Measurements from ENCODE around the gene MYO7A. TPM values are rescaled to one million over a fixed set of nuclear protein-coding genes. Genes with fewer than 3 reads are reported as not detected.

Gene MYO7A
- total and polyA plus RNA-seq, 2 of the 4 experiments (the other 2 are of a cell fraction) = 0.02 TPM; not detected in 1

DNA sequence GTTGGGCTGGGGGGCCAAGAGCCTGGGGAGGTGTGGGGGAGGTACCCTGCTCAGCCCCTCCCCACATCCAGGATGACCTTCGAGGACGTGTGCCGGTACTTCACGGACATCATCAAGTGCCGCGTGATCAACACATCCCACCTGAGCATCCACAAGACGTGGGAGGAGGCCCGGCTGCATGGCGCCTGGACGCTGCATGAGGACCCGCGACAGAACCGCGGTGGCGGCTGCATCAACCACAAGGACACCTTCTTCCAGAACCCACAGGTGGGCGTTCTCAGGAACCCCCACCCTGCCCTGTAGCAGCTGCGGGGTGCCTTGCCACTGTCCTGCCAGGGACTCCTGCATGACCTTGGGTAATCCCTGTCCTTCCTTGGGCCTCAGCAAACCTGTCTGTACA lies 10.0 kb upstream of the MYO7A start:
- 93% methylated on average over 16 of the region's 17 CpGs; no CpG with 5 or more reads in 1 of the 2 experiments for WGBS, 2 experiments (ENCODE audit: extremely low coverage in 2 of 2, insufficient read length in 1 of 2)
- Histone ChIP-seq H4K8ac (ENCODE audit: low read depth in 2 of 2, low read length in 2 of 2) (no peak overlapping the region), H2AK5ac (ENCODE audit: low read depth, low read length) (no peak overlapping the region), H3K18ac (ENCODE audit: low read depth, low read length) (no peak overlapping the region), H2AK9ac (replicated peaks; ENCODE audit: low read depth, low read length, poor library complexity) (no peak overlapping the region), H2BK5ac (ENCODE audit: low read depth, low read length, poor library complexity, severe bottlenecking) (no peak overlapping the region), H3K36me3 (ENCODE audit: control insufficient read depth, insufficient read depth, low read length) (peaks cover 32% of the 10 kb centered on the region; the same call in 1 of the 2 replicates), H3K14ac (replicated peaks; ENCODE audit: low read depth, low read length) (no peak overlapping the region), H3K4me2 (ENCODE audit: low read depth, low read length) (no peak overlapping the region), H2AFZ (replicated peaks; ENCODE audit: low read length, poor library complexity) (no peak overlapping the region), H3K4me3 (ENCODE audit: insufficient read depth, low read depth, low read length) (no peak overlapping the region), H4K91ac (ENCODE audit: insufficient read depth, low read depth, low read length) (no peak overlapping the region), H4K5ac (ENCODE audit: low read depth, low read length) (no peak overlapping the region), H4K20me1 (ENCODE audit: insufficient read depth, low read length) (no peaks in the 10 kb centered on the region), H3K9ac (ENCODE audit: low read depth, low read length) (no peak overlapping the region), H3K56ac (ENCODE audit: extremely low read depth, insufficient read depth, low read length) (no peak overlapping the region), H3K27ac (ENCODE audit: insufficient read depth, low read length) (no peak overlapping the region), H3K79me1 (ENCODE audit: low read depth in 1 of 2, low read length in 2 of 2) (no peaks in the 10 kb centered on the region), H3K4ac (ENCODE audit: low read depth, low read length) (no peak overlapping the region), H2BK15ac (ENCODE audit: low read depth, low read length) (no peak overlapping the region), H3K4me1 (ENCODE audit: control insufficient read depth, insufficient read depth, low read length) (no peaks in the 10 kb centered on the region), H2BK120ac (ENCODE audit: low read depth, low read length) (no peak overlapping the region), H3K9me3 (ENCODE audit: control insufficient read depth, insufficient read depth, low read length) (no peaks in the 10 kb centered on the region), H3K23ac (ENCODE audit: low read depth, low read length) (no peak overlapping the region), H3K27me3 (ENCODE audit: control insufficient read depth, insufficient read depth, low read length) (no peaks in the 10 kb centered on the region), H3K9me1 (ENCODE audit: insufficient read depth, low read length) (no peaks in the 10 kb centered on the region; the same call in none of the 2 replicates), H2BK20ac (ENCODE audit: low read depth, low read length) (no peak overlapping the region)
- ATAC-seq (ENCODE audit: low read depth) = no peak
- dilution Hi-C loops (cut with HindIII; ENCODE audit: low sequenced_read_pairs, unreplicated experiment) = no loop called here
- ChIA-PET POLR2A (ENCODE audit: unreplicated experiment) (no interaction called here), CTCF (no interaction called here)
- in situ Hi-C loops (cut with MboI; ENCODE audit: low sequenced_read_pairs) = no loop called here
- BruUV-seq (replicated peaks) = no TSS peak
- no peak for TF ChIP-seq MAFK (IDR thresholded peaks at IDR 0.05; ENCODE audit: low read depth, low read length)
- no peak for TF ChIP-seq RFX5 (IDR thresholded peaks at IDR 0.05; ENCODE audit: low read depth, low read length)
- no peak for TF ChIP-seq POLR2A (IDR thresholded peaks at IDR 0.05; ENCODE audit: low read depth, low read length)
- TF ChIP-seq RAD21 (IDR thresholded peaks at IDR 0.05; ENCODE audit: low read length) = no peak
- TF ChIP-seq CTCF (conservative IDR thresholded peaks at IDR 0.05; ENCODE audit: low read depth, low read length) = no peak
- no peak for TF ChIP-seq MAZ (IDR thresholded peaks at IDR 0.05; ENCODE audit: borderline replicate concordance, low read depth, low read length)
- no peak for TF ChIP-seq RCOR1 (IDR thresholded peaks at IDR 0.05; ENCODE audit: insufficient replicate concordance, low read length)
- TF ChIP-seq NFE2L2 (IDR thresholded peaks at IDR 0.05; ENCODE audit: low read depth, low read length) = no peak
- TF ChIP-seq ELK1 (IDR thresholded peaks at IDR 0.05; ENCODE audit: borderline replicate concordance, low read depth, low read length) = no peak
- no peak for TF ChIP-seq BHLHE40 (IDR thresholded peaks at IDR 0.05; ENCODE audit: low read depth, low read length)
- no peak for TF ChIP-seq FOS (IDR thresholded peaks at IDR 0.05; ENCODE audit: low read depth, low read length)
- no peak for TF ChIP-seq CEBPB (IDR thresholded peaks at IDR 0.05; ENCODE audit: low read depth, low read length)
- TF ChIP-seq USF2 (IDR thresholded peaks at IDR 0.05; ENCODE audit: low read depth, low read length) = no peak
- TF ChIP-seq MXI1 (IDR thresholded peaks at IDR 0.05; ENCODE audit: borderline replicate concordance, low read depth, low read length) = no peak
- TF ChIP-seq CHD1 (IDR thresholded peaks at IDR 0.05; ENCODE audit: low read depth, low read length) = no peak
- no peak for TF ChIP-seq SMC3 (IDR thresholded peaks at IDR 0.05; ENCODE audit: low read depth, low read length)
- no peak for DNase-seq
- intact Hi-C loops (cut with micrococcal nuclease) = no loop called here
